Uterus (tissue), 2 donors: ENCODE results near the gene NEMP2.

Source experiments
- CTCF ChIP-seq, 4 experiments: fragments of 200-600 bp in 2 of 4; fragments of 450-650 bp in 2 of 4; sonication (generic) in 2 of 4; IDR thresholded peaks; one replicate each; pipeline ENCODE4 v1.5.1; 2016 to 2019; ENCODE audit warnings: antibody characterized with exemption in 4 of 4, mild to moderate bottlenecking in 2 of 4, moderate library complexity in 1 of 4
- POLR2A ChIP-seq, 2 donors: fragments of 450-650 bp; IDR thresholded peaks; one replicate each; pipeline ENCODE4 v1.6.1; 2016; ENCODE audit warnings: antibody characterized with exemption in 2 of 2, mild to moderate bottlenecking in 1 of 2, moderate library complexity in 1 of 2

GRCh38 chr2:190511104-190511503 is 23.4 kb downstream of the NEMP2 start:
- TF ChIP-seq CTCF (IDR thresholded peaks at IDR 0.05) (peak; percentile 56 to 63 (median 60)), POLR2A (IDR thresholded peaks at IDR 0.05) (no peak)
